GM19193 (cell line): ENCODE measurements around the gene SNN.
A peak's percentile ranks its signal among the peaks of the same experiment; 100 is the strongest.

ENCODE experiments used
- POLR2A ChIP-seq: IDR thresholded peaks from 4 replicates; pipeline ENCODE4 v1.6.1; 2011; ENCODE audit not compliant: insufficient read depth, insufficient read length; ENCODE audit errors: extremely low read depth

SNN gene

GRCh38 chr16:11677959-11678881 lies 10.0 kb downstream of the SNN start:
- TF ChIP-seq POLR2A: peak; percentile 12

GRCh38 chr16:11679250-11679649 lies 11.0 kb downstream of the SNN start:
- TF ChIP-seq POLR2A: peak; percentile 31

- no peak for TF ChIP-seq POLR2A
Measured at GRCh38 chr16:11679941-11680911, 12.0 kb downstream of the SNN start.

GRCh38 chr16:11681556-11681955 lies 13.3 kb downstream of the SNN start:
- TF ChIP-seq POLR2A: no peak

GRCh38 chr16:11681976-11682654 lies 13.9 kb downstream of the SNN start:
- TF ChIP-seq POLR2A: no peak

GRCh38 chr16:11682655-11683096 lies 14.4 kb downstream of the SNN start:
- no peak for TF ChIP-seq POLR2A

- TF ChIP-seq POLR2A: no peak
Measured at GRCh38 chr16:11683145-11683544, 14.9 kb downstream of the SNN start.

GRCh38 chr16:11684231-11685025 lies 16.2 kb downstream of the SNN start:
- no peak for TF ChIP-seq POLR2A

- no peak for TF ChIP-seq POLR2A
Measured at GRCh38 chr16:11685844-11686618, 17.8 kb downstream of the SNN start.

GRCh38 chr16:11686713-11687380 lies 18.6 kb downstream of the SNN start:
- no peak for TF ChIP-seq POLR2A

GRCh38 chr16:11687601-11688519 lies 19.6 kb downstream of the SNN start:
- TF ChIP-seq POLR2A: no peak

- TF ChIP-seq POLR2A: no peak
Measured at GRCh38 chr16:11688520-11688886, 20.2 kb downstream of the SNN start.
